Heart left ventricle (tissue), 16 donors: ENCODE results near the gene TRERF1. TPM values are rescaled to one million over a fixed set of nuclear protein-coding genes. Genes with fewer than 3 reads are reported as not detected.

Experiments
- ATAC-seq, 4 donors: fragments of 200-7000 bp; cut with Tn5 transposase; one replicate each; pipeline ENCODE4 v1.9.1; 2020 to 2022; ENCODE audit warnings: moderate library complexity in 4 of 4, mild to moderate bottlenecking in 3 of 4, moderate number of reproducible peaks in 1 of 4
- DNase-seq, 5 donors: peaks; one replicate each; pipeline ENCODE4 v3.0.0-alpha.2; 2020
- H3K27ac ChIP-seq, 12 donors: fragments of 200-600 bp; sonication (generic) in 4 of 12; one replicate each; pipeline versions ENCODE4 v1.5.0 to v1.8.0; 2016 to 2022; ENCODE audit warnings: mild to moderate bottlenecking in 2 of 12
- H3K27me3 ChIP-seq, 9 donors: fragments of 200-600 bp; sonication (generic) in 2 of 9; one replicate each; pipeline versions ENCODE4 v1.5.1 to v1.8.0; 2016 to 2022; ENCODE audit warnings: mild to moderate bottlenecking in 3 of 9
- H3K36me3 ChIP-seq, 9 donors: fragments of 200-600 bp; sonication (generic) in 2 of 9; one replicate each; pipeline versions ENCODE4 v1.5.0 to v1.8.0; 2018 to 2022; ENCODE audit warnings: mild to moderate bottlenecking in 2 of 9
- H3K4me1 ChIP-seq, 12 donors: fragments of 200-600 bp; sonication (generic) in 4 of 12; one replicate each; pipeline versions ENCODE4 v1.5.0 to v1.8.0; 2016 to 2022; ENCODE audit warnings: mild to moderate bottlenecking in 3 of 12
- H3K4me3 ChIP-seq, 12 donors: fragments of 200-600 bp; sonication (generic) in 4 of 12; one replicate each; pipeline versions ENCODE4 v1.5.0 to v1.8.0; 2017 to 2022; ENCODE audit warnings: mild to moderate bottlenecking in 9 of 12, moderate library complexity in 4 of 12
- H3K9me3 ChIP-seq, 12 donors: fragments of 200-600 bp; sonication (generic) in 4 of 12; one replicate each; pipeline versions ENCODE4 v1.5.0 to v1.8.0; 2016 to 2022; ENCODE audit warnings: mild to moderate bottlenecking in 1 of 12
- CTCF ChIP-seq, 12 donors: fragments of 200-600 bp; sonication (generic) in 4 of 12; IDR thresholded peaks; one replicate each; pipeline versions ENCODE4 v1.5.0 to v1.8.0; 2018 to 2022; ENCODE audit warnings: antibody characterized with exemption in 12 of 12, mild to moderate bottlenecking in 5 of 12
- POLR2A ChIP-seq, 2 donors: fragments of 450-650 bp; IDR thresholded peaks; one replicate each; pipeline ENCODE4 v1.6.1; 2017; ENCODE audit warnings: antibody characterized with exemption in 2 of 2, mild to moderate bottlenecking in 2 of 2, moderate library complexity in 2 of 2
- WGBS, 4 donors: extraction: QIAGEN DNeasy Blood & Tissue Kit in 2 of 4; methylation state at CpG; one replicate each; pipeline versions ENCODE4 v1.1.5 to v1.1.7; 2013 to 2018; 5-methylcytosine and 5-hydroxymethylcytosine counted together
- intact Hi-C, 10 donors: fragments of 100-400 bp; cut with DNase I; formaldehyde crosslinking; loops; one replicate each; pipeline versions ENCODE4 v1.11.1 to v1.14.2; 2022
- polyA plus RNA-seq, 2 donors: library from polyadenylated mRNA; stranded (reverse); fragments of 200-250 nt; gene quantifications; one replicate each; pipeline ENCODE4 v1.2.3, GENCODE V29; 2013
- total RNA-seq, 9 donors: library from RNA; depleted of rRNA in 2 of 9; stranded (reverse); fragments of >200 nt in 2 of 9; fragmentation: NEBNext Ultra II Directional in 3 of 9; extraction: Animal tissue kit (Norgen Biotek cat#: 25700) in 3 of 9; gene quantifications; one replicate each; pipeline versions ENCODE4 v1.1.0 to v1.2.4, GENCODE V29; 2016 to 2023
- donor health status: ischemic (EF 13 %, LVEDD 7.1; RV severe dilation, severe dysfunction).
- donor health status: healthy with polysubstance abuse.
- donor health status: DM: no; HTN: yes; CAD: no.
- donor health status: DM: no; HTN: no; CAD: no.
- donor health status: ischemic (EF 25% LVEDD 6.9; RV normal size, moderate dysfunction).
- donor health status: ischemic (EF 25% LVEDD 5.7; RV mildly dilated, moderate dysfunction).
- donor health status: healthy.
- donor health status: DM: yes; HTN: yes; CAD: no.
- donor health status: ischemic (EF 35%, LVEDD 5.7; RV mildly dilated, moderate dysfunction).
- donor health status: nonischemic (EF 11% LVEDD 7.7; RV severe dilation, severe dysfunction).
- donor health status: DM: yes; HTN: yes; CAD: no.
- donor health status: PGD.
- donor health status: ischemic (EF 29% LVEDD 5.4; RV normal size, mild dysfunction).
- donor health status: nonischemic (EF 23%, LVEDD 6.1; RV moderate dilation, normal function).

TRERF1 gene
- total and polyA plus RNA-seq, 11 donors: 0.53 to 4.5 (median 1.5) TPM

- Histone ChIP-seq H3K27ac (no peak overlapping the region), H3K4me3 (no peak overlapping the region), H3K36me3 (no peaks in the 10 kb centered on the region), H3K4me1 (peaks cover 0 to 10% (median 0%) of the 10 kb centered on the region in 12 donors), H3K27me3 (no peaks in the 10 kb centered on the region), H3K9me3 (no peaks in the 10 kb centered on the region)
- 91 to 99% (median 94%) methylated on average over 7 of the region's 7 CpGs for WGBS, 4 donors
- ATAC-seq: no peak
- TF ChIP-seq POLR2A (IDR thresholded peaks at IDR 0.05): no peak
- no peak for TF ChIP-seq CTCF (IDR thresholded peaks at IDR 0.05)
- intact Hi-C loops: no loop called here
- DNase-seq: no peak
Measured at GRCh38 chr6:42347456-42347855, 104.3 kb downstream of the TRERF1 start.

DNA sequence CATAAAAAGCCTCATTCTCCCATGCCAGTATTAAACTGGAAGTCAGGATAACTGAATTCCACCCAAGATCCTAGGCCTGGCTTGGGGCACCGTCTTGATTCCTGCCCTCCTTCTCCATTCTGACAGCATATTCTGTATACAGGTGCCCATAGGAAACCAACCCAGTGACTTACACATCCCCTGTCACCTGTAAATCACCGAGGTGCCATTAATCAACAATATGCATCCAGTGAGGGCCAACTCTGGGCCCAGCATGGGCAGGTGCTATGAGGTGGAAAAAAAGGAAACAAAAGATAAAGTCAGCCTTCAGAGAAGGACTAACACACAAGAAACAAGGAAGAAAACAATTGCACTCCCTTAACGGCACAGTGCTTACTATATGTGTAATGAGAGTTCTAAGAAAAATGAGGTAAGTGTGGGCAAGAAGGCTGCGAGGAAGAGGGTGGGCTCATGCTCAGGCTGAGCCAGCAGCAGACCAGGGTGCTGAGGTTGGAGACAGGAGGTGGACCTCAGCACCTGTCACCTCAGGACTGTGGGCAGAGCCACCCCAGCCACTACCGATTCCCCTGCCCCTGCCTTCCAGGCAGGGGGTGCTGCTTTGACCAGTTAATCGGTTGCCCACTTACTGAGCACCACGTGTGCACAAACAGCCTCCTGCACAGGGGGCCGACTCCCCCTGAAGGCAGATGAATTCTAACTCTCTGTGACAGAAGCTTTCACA lies 105.9 kb downstream of the TRERF1 start:
- intact Hi-C loops: no loop called here
- ATAC-seq: no peak

DNA sequence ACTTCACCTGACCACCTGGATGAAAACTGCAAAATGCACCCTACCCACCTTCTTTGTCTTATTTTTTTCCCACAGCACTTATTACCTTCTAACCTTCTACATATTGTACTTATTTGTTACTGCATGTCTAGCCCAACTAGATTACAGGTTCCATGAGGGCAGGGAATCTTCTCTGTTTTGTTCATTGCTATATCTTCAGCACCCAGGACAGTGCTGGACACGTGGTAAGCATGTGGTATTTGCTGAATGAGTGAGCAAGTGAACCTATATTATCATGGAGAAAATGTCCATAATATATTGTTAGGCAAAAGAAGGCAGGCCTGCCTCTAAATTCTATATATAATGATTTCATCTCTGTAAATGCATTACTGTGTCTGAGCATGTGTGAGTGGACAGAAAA lies 107.0 kb downstream of the TRERF1 start:
- Histone ChIP-seq H3K27me3 (no peaks in the 10 kb centered on the region), H3K9me3 (no peaks in the 10 kb centered on the region), H3K4me3 (no peak overlapping the region), H3K4me1 (peaks cover 0 to 10% (median 0%) of the 10 kb centered on the region in 12 donors), H3K27ac (no peak overlapping the region), H3K36me3 (no peaks in the 10 kb centered on the region)
- ATAC-seq (no peak), DNase-seq (no peak)
- TF ChIP-seq POLR2A (IDR thresholded peaks at IDR 0.05) (no peak), CTCF (IDR thresholded peaks at IDR 0.05) (no peak)
- intact Hi-C loops: no loop called here
- 72 to 90% (median 81%) methylated on average over 1 of the region's 1 CpG for WGBS, 4 donors

More for the DNA sequence above, 105.9 kb downstream of the TRERF1 start:
- Histone ChIP-seq H3K9me3 (no peaks in the 10 kb centered on the region), H3K4me1 (peaks cover 0 to 10% (median 0%) of the 10 kb centered on the region in 12 donors), H3K36me3 (no peaks in the 10 kb centered on the region), H3K4me3 (no peak overlapping the region), H3K27ac (no peak overlapping the region), H3K27me3 (no peaks in the 10 kb centered on the region)
- 85 to 87% (median 87%) methylated on average over 8 of the region's 8 CpGs for WGBS, 4 donors
- TF ChIP-seq CTCF (IDR thresholded peaks at IDR 0.05): no peak
- TF ChIP-seq POLR2A (IDR thresholded peaks at IDR 0.05): no peak
- no peak for DNase-seq

- no peaks in the 10 kb centered on the region for H3K9me3 ChIP-seq
- ATAC-seq: no peak
- no peaks in the 10 kb centered on the region for H3K36me3 ChIP-seq
- H3K27ac ChIP-seq: no peak overlapping the region
- 96 to 98% (median 98%) methylated on average over 3 of the region's 3 CpGs for WGBS, 4 donors
- DNase-seq: no peak
- H3K4me3 ChIP-seq: no peak overlapping the region
- no peaks in the 10 kb centered on the region for H3K27me3 ChIP-seq
- TF ChIP-seq POLR2A (IDR thresholded peaks at IDR 0.05) (no peak), CTCF (IDR thresholded peaks at IDR 0.05) (no peak)
- intact Hi-C loops: no loop called here
- H3K4me1 ChIP-seq: peaks cover 0 to 13% (median 0%) of the 10 kb centered on the region in 12 donors
Measured at GRCh38 chr6:42341771-42342553, 109.8 kb downstream of the TRERF1 start.
